ENCODE measurements around the gene AFG1L.
"Not testable (repeated sequence)": the region's sequence is repeated elsewhere in the genome, so short reads cannot be mapped to it uniquely, and the experiment has no call there.

The AFG1L gene

GRCh38 chr6:108287373-108287772, 7.5 kb upstream of the AFG1L start:
- DNase-seq (ENCODE audit: extremely low read depth in 1 of 2, low read depth in 1 of 2), result no peak

- DNase-seq (ENCODE audit: extremely low read depth in 1 of 2, low read depth in 1 of 2), result no peak
Observed at GRCh38 chr6:108288742-108289141, 6.1 kb upstream of the AFG1L start.

GRCh38 chr6:108291091-108291490, 3.8 kb upstream of the AFG1L start:
- DNase-seq (ENCODE audit: extremely low read depth in 1 of 2, low read depth in 1 of 2), result no peak

- not testable (repeated sequence) for DNase-seq (ENCODE audit: extremely low read depth in 1 of 2, low read depth in 1 of 2)
Observed at GRCh38 chr6:108292561-108292960, 2.3 kb upstream of the AFG1L start.

- no peak for DNase-seq (ENCODE audit: extremely low read depth in 1 of 2, low read depth in 1 of 2)
Observed at GRCh38 chr6:108293527-108294296, 1.1 kb upstream of the AFG1L start.

- no peak for DNase-seq (ENCODE audit: extremely low read depth in 1 of 2, low read depth in 1 of 2)
Observed at GRCh38 chr6:108294297-108294726, 542 bp upstream of the AFG1L start.

- no peak for DNase-seq (ENCODE audit: extremely low read depth in 1 of 2, low read depth in 1 of 2)
Observed at GRCh38 chr6:108295676-108296075, 822 bp downstream of the AFG1L start.

- DNase-seq (ENCODE audit: extremely low read depth in 1 of 2, low read depth in 1 of 2), result no peak
Observed at GRCh38 chr6:108302386-108302785, 7.5 kb downstream of the AFG1L start.

- DNase-seq (ENCODE audit: extremely low read depth in 1 of 2, low read depth in 1 of 2), result no peak
Observed at GRCh38 chr6:108304646-108305045, 9.8 kb downstream of the AFG1L start.

GRCh38 chr6:108308641-108309040, 13.8 kb downstream of the AFG1L start:
- DNase-seq (ENCODE audit: extremely low read depth in 1 of 2, low read depth in 1 of 2), result not testable (repeated sequence)

GRCh38 chr6:108309844-108310243, 15.0 kb downstream of the AFG1L start:
- DNase-seq (ENCODE audit: extremely low read depth in 1 of 2, low read depth in 1 of 2), result no peak

GRCh38 chr6:108312605-108313004, 17.8 kb downstream of the AFG1L start:
- DNase-seq (ENCODE audit: extremely low read depth in 1 of 2, low read depth in 1 of 2), result no peak

- no peak for DNase-seq (ENCODE audit: extremely low read depth in 1 of 2, low read depth in 1 of 2)
Observed at GRCh38 chr6:108321253-108321747, 26.4 kb downstream of the AFG1L start.

GRCh38 chr6:108322728-108323127, 27.9 kb downstream of the AFG1L start:
- DNase-seq (ENCODE audit: extremely low read depth in 1 of 2, low read depth in 1 of 2), result no peak

- DNase-seq (ENCODE audit: extremely low read depth in 1 of 2, low read depth in 1 of 2), result no peak
Observed at GRCh38 chr6:108323710-108324466, 29.0 kb downstream of the AFG1L start.

- not testable (repeated sequence) for DNase-seq (ENCODE audit: extremely low read depth in 1 of 2, low read depth in 1 of 2)
Observed at GRCh38 chr6:108330221-108330785, 35.4 kb downstream of the AFG1L start.

GRCh38 chr6:108330806-108331205, 36.0 kb downstream of the AFG1L start:
- DNase-seq (ENCODE audit: extremely low read depth in 1 of 2, low read depth in 1 of 2), result no peak

GRCh38 chr6:108331982-108332381, 37.1 kb downstream of the AFG1L start:
- no peak for DNase-seq (ENCODE audit: extremely low read depth in 1 of 2, low read depth in 1 of 2)

GRCh38 chr6:108336971-108337370, 42.1 kb downstream of the AFG1L start:
- DNase-seq (ENCODE audit: extremely low read depth in 1 of 2, low read depth in 1 of 2), result no peak

GRCh38 chr6:108337721-108338120, 42.9 kb downstream of the AFG1L start:
- no peak for DNase-seq (ENCODE audit: extremely low read depth in 1 of 2, low read depth in 1 of 2)

GRCh38 chr6:108341372-108341771, 46.5 kb downstream of the AFG1L start:
- DNase-seq (ENCODE audit: extremely low read depth in 1 of 2, low read depth in 1 of 2), result no peak

- DNase-seq (ENCODE audit: extremely low read depth in 1 of 2, low read depth in 1 of 2), result no peak
Observed at GRCh38 chr6:108343894-108344293, 49.0 kb downstream of the AFG1L start.
